ENCODE data around the gene SERTM2. TPM values are rescaled to one million over a fixed set of nuclear protein-coding genes. Genes with fewer than 3 reads are reported as not detected.

The SERTM2 gene
- polyA plus RNA-seq, 1 donor from 2014 or later: not detected

- H3K9me2 ChIP-seq (ENCODE audit: insufficient read depth, low read length): no peaks in the 10 kb centered on the region
- no peak overlapping the region for H3K4me3 ChIP-seq (ENCODE audit: low read length)
- no peak overlapping the region for H2AFZ ChIP-seq (ENCODE audit: low read depth, low read length)
- H3K27me3 ChIP-seq (ENCODE audit: insufficient read depth, low read depth, low read length): no peaks in the 10 kb centered on the region
- H4K20me1 ChIP-seq (ENCODE audit: insufficient read depth): no peaks in the 10 kb centered on the region
- H3K9ac ChIP-seq (ENCODE audit: low read length): no peak overlapping the region
- TF ChIP-seq TAF1 (IDR thresholded peaks at IDR 0.05; ENCODE audit: low read depth) (no peak), POLR2AphosphoS5 (IDR thresholded peaks at IDR 0.05) (no peak), EZH2 (IDR thresholded peaks at IDR 0.05; ENCODE audit: borderline replicate concordance, insufficient read depth, low read length, poor library complexity, severe bottlenecking) (no peak), MXI1 (conservative IDR thresholded peaks at IDR 0.05; ENCODE audit: poor library complexity, severe bottlenecking) (no peak), EP300 (conservative IDR thresholded peaks at IDR 0.05; ENCODE audit: poor library complexity, severe bottlenecking) (no peak), SMC3 (conservative IDR thresholded peaks at IDR 0.05; ENCODE audit: poor library complexity) (no peak), RAD21 (conservative IDR thresholded peaks at IDR 0.05) (no peak), CTCF (IDR thresholded peaks at IDR 0.05; ENCODE audit: poor library complexity, severe bottlenecking) (no peak)
- TF ChIP-seq, protein P1, sequence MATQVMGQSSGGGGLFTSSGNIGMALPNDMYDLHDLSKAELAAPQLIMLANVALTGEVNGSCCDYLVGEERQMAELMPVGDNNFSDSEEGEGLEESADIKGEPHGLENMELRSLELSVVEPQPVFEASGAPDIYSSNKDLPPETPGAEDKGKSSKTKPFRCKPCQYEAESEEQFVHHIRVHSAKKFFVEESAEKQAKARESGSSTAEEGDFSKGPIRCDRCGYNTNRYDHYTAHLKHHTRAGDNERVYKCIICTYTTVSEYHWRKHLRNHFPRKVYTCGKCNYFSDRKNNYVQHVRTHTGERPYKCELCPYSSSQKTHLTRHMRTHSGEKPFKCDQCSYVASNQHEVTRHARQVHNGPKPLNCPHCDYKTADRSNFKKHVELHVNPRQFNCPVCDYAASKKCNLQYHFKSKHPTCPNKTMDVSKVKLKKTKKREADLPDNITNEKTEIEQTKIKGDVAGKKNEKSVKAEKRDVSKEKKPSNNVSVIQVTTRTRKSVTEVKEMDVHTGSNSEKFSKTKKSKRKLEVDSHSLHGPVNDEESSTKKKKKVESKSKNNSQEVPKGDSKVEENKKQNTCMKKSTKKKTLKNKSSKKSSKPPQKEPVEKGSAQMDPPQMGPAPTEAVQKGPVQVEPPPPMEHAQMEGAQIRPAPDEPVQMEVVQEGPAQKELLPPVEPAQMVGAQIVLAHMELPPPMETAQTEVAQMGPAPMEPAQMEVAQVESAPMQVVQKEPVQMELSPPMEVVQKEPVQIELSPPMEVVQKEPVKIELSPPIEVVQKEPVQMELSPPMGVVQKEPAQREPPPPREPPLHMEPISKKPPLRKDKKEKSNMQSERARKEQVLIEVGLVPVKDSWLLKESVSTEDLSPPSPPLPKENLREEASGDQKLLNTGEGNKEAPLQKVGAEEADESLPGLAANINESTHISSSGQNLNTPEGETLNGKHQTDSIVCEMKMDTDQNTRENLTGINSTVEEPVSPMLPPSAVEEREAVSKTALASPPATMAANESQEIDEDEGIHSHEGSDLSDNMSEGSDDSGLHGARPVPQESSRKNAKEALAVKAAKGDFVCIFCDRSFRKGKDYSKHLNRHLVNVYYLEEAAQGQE (IDR thresholded peaks at IDR 0.05; ENCODE audit: borderline replicate concordance): no peak
- H3F3A ChIP-seq (ENCODE audit: insufficient read depth, low read length, poor library complexity, severe bottlenecking): no peaks in the 10 kb centered on the region
- H3K79me2 ChIP-seq (replicated peaks; ENCODE audit: insufficient read depth, low read length): no peaks in the 10 kb centered on the region
- no peak overlapping the region for H3K4me2 ChIP-seq (ENCODE audit: low read length)
- no peaks in the 10 kb centered on the region for H3K9me3 ChIP-seq (ENCODE audit: low read length)
- no peaks in the 10 kb centered on the region for H3K36me3 ChIP-seq (ENCODE audit: insufficient read depth, low read length)
- H3K27ac ChIP-seq (ENCODE audit: low read length): no peak overlapping the region
Measured at GRCh38 chrX:111555406-111555958, 44.0 kb downstream of the SERTM2 start.

DNA sequence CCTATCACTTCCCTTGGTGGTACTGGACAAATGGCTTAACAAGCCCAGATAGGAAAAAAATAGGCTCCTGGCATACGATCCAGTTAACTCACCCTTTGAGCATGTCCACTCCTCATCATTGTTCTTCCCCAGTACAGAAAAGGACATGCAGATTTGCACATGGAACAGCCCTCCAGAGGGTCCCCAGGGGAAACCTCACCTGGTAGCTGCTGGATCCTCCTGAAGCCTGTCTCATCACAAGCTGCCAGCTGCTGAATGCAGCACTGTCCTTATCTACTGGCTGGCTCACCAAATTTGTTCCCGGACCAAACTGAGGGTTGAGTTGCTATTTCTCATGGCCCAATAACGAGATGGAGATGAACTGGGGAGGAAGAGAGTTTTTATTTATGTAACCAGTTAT lies 49.4 kb downstream of the SERTM2 start:
- H3K27ac ChIP-seq (ENCODE audit: low read length): no peak overlapping the region
- no peak overlapping the region for H3K4me3 ChIP-seq (ENCODE audit: low read length)
- H3K9me3 ChIP-seq (ENCODE audit: low read length): no peaks in the 10 kb centered on the region
- no peaks in the 10 kb centered on the region for H4K20me1 ChIP-seq (ENCODE audit: insufficient read depth)
- H3F3A ChIP-seq (ENCODE audit: insufficient read depth, low read length, poor library complexity, severe bottlenecking): no peaks in the 10 kb centered on the region
- no peaks in the 10 kb centered on the region for H3K27me3 ChIP-seq (ENCODE audit: insufficient read depth, low read depth, low read length)
- no peak overlapping the region for H2AFZ ChIP-seq (ENCODE audit: low read depth, low read length)
- no peak for TF ChIP-seq SMC3 (conservative IDR thresholded peaks at IDR 0.05; ENCODE audit: poor library complexity)
- TF ChIP-seq MXI1 (conservative IDR thresholded peaks at IDR 0.05; ENCODE audit: poor library complexity, severe bottlenecking): no peak
- no peak for TF ChIP-seq CTCF (IDR thresholded peaks at IDR 0.05; ENCODE audit: poor library complexity, severe bottlenecking)
- no peak for TF ChIP-seq POLR2AphosphoS5 (IDR thresholded peaks at IDR 0.05)
- TF ChIP-seq EZH2 (IDR thresholded peaks at IDR 0.05; ENCODE audit: borderline replicate concordance, insufficient read depth, low read length, poor library complexity, severe bottlenecking): no peak
- no peak overlapping the region for H3K4me2 ChIP-seq (ENCODE audit: low read length)
- H3K9me2 ChIP-seq (ENCODE audit: insufficient read depth, low read length): no peaks in the 10 kb centered on the region
- no peaks in the 10 kb centered on the region for H3K79me2 ChIP-seq (replicated peaks; ENCODE audit: insufficient read depth, low read length)
- H3K36me3 ChIP-seq (ENCODE audit: insufficient read depth, low read length): no peaks in the 10 kb centered on the region
- no peak overlapping the region for H3K9ac ChIP-seq (ENCODE audit: low read length)
